ENCODE measurements around the gene LHX1. TPM values are rescaled to one million over a fixed set of nuclear protein-coding genes. Genes with fewer than 3 reads are reported as not detected.

Gene LHX1
- total RNA-seq, 2 donors from 2014 or later: 85.9 to 259 TPM

DNA sequence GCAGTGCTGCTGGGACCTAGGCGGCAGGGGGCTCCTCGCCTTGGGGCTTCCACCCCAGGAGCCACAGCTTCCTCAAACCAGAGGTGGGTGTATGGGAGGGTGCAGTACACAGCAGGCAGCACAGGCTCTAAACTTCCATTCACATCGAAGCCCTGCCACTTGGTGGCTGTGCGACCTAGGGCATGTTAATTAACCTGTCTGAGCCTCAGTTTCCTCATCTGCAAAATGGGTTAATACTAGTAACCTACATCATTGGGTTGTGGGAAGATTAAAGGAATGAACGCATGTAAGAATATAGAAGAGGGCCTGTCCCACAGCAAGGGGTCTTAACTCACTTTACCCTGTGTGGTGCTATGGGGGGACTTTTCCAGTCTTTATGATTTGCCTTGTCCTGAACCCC lies 26.8 kb upstream of the LHX1 start:
- peaks cover 5% of the 10 kb centered on the region for H3K36me3 Mint-ChIP-seq (ENCODE audit: low read depth)
- no peaks in the 10 kb centered on the region for H3K4me1 ChIP-seq (ENCODE audit: control insufficient read depth, insufficient read depth, low read length)
- no peaks in the 10 kb centered on the region for H3K27me3 ChIP-seq (ENCODE audit: control insufficient read depth, insufficient read depth, low read length, poor library complexity, severe bottlenecking)
- peaks cover 11% of the 10 kb centered on the region for H3K4me1 Mint-ChIP-seq
- H3K27ac Mint-ChIP-seq: no peak overlapping the region
- WGBS, 2 experiments (ENCODE audit: insufficient coverage in 1 of 2, insufficient read length in 1 of 2): 82% methylated on average over 5 of the region's 5 CpGs
- no peaks in the 10 kb centered on the region for H3K27me3 Mint-ChIP-seq (ENCODE audit: insufficient read depth)
- DNase-seq: no peak
- no peaks in the 10 kb centered on the region for H3K9me3 Mint-ChIP-seq
- H3K36me3 ChIP-seq (ENCODE audit: control insufficient read depth, insufficient read depth, low read length): no peaks in the 10 kb centered on the region
- no peak overlapping the region for H3K9ac ChIP-seq (ENCODE audit: extremely low read depth, low read length, poor library complexity, severe bottlenecking)
- no peak for TF ChIP-seq CTCF (conservative IDR thresholded peaks at IDR 0.05)
- H3K4me3 ChIP-seq (ENCODE audit: low read length): no peak overlapping the region
- H3K9me3 ChIP-seq (ENCODE audit: control insufficient read depth, low read length): no peaks in the 10 kb centered on the region
- H3K4me3 Mint-ChIP-seq: no peak overlapping the region
- H3K27ac ChIP-seq (ENCODE audit: low read depth, low read length): no peak overlapping the region

GRCh38 chr17:36911001-36911400 lies 26.3 kb upstream of the LHX1 start:
- Mint-ChIP-seq H3K9me3 (no peaks in the 10 kb centered on the region), H3K27ac (no peak overlapping the region), H3K4me3 (no peak overlapping the region), H3K36me3 (ENCODE audit: low read depth) (peaks cover 6% of the 10 kb centered on the region), H3K27me3 (ENCODE audit: insufficient read depth) (no peaks in the 10 kb centered on the region), H3K4me1 (peaks cover 11% of the 10 kb centered on the region)
- Histone ChIP-seq H3K9me3 (ENCODE audit: control insufficient read depth, low read length) (no peaks in the 10 kb centered on the region), H3K27ac (ENCODE audit: low read depth, low read length) (no peak overlapping the region), H3K27me3 (ENCODE audit: control insufficient read depth, insufficient read depth, low read length, poor library complexity, severe bottlenecking) (no peaks in the 10 kb centered on the region), H3K4me3 (ENCODE audit: low read length) (no peak overlapping the region), H3K9ac (ENCODE audit: extremely low read depth, low read length, poor library complexity, severe bottlenecking) (no peak overlapping the region), H3K4me1 (ENCODE audit: control insufficient read depth, insufficient read depth, low read length) (no peaks in the 10 kb centered on the region), H3K36me3 (ENCODE audit: control insufficient read depth, insufficient read depth, low read length) (no peaks in the 10 kb centered on the region)
- no peak for TF ChIP-seq CTCF (conservative IDR thresholded peaks at IDR 0.05)
- DNase-seq: no peak
- 76% methylated on average over 3 of the region's 3 CpGs; no CpG with 5 or more reads in 1 of the 2 experiments for WGBS, 2 experiments (ENCODE audit: insufficient coverage in 1 of 2, insufficient read length in 1 of 2)

DNA sequence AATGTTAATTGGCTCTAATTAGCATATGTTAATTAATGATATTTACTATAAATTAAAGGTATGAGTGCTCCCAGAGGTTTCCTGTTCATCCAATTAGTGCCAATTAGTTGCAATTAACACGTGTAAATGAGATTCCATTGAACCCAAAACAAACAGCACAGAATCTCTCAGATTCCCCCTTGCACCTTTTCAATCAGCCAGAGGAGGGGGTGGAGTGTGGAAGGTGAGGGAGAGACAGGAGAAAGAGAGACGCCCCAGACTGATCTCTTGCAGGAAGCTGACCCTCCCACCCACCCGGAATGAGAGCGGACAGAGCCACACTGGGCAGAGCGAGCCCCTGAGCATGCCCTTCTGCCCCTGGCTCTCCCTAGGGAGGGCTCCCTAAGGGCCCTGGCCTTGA lies 24.1 kb upstream of the LHX1 start:
- H3K27me3 Mint-ChIP-seq (ENCODE audit: insufficient read depth): no peaks in the 10 kb centered on the region

More for the DNA sequence above, 24.1 kb upstream of the LHX1 start:
- TF ChIP-seq CTCF (conservative IDR thresholded peaks at IDR 0.05): peak; percentile 34
- Histone ChIP-seq H3K27ac (ENCODE audit: low read depth, low read length) (no peak overlapping the region), H3K4me1 (ENCODE audit: control insufficient read depth, insufficient read depth, low read length) (peaks cover 6% of the 10 kb centered on the region), H3K36me3 (ENCODE audit: control insufficient read depth, insufficient read depth, low read length) (no peaks in the 10 kb centered on the region), H3K9me3 (ENCODE audit: control insufficient read depth, low read length) (no peaks in the 10 kb centered on the region), H3K27me3 (ENCODE audit: control insufficient read depth, insufficient read depth, low read length, poor library complexity, severe bottlenecking) (no peaks in the 10 kb centered on the region), H3K4me3 (ENCODE audit: low read length) (no peak overlapping the region), H3K9ac (ENCODE audit: extremely low read depth, low read length, poor library complexity, severe bottlenecking) (no peak overlapping the region)
- WGBS, 2 experiments (ENCODE audit: insufficient coverage in 1 of 2, insufficient read length in 1 of 2): 56 to 100% methylated on average over 1 to 5 of the region's 5 CpGs
- Mint-ChIP-seq H3K36me3 (ENCODE audit: low read depth) (peaks cover 6% of the 10 kb centered on the region), H3K27ac (no peak overlapping the region), H3K4me1 (peaks cover 21% of the 10 kb centered on the region), H3K9me3 (no peaks in the 10 kb centered on the region), H3K4me3 (no peak overlapping the region)
- peak; percentile 68 for DNase-seq
